ENCODE results near the gene PPP1R9B.
A peak's percentile ranks its signal among the peaks of the same experiment; 100 is the strongest.

Gene PPP1R9B

DNA sequence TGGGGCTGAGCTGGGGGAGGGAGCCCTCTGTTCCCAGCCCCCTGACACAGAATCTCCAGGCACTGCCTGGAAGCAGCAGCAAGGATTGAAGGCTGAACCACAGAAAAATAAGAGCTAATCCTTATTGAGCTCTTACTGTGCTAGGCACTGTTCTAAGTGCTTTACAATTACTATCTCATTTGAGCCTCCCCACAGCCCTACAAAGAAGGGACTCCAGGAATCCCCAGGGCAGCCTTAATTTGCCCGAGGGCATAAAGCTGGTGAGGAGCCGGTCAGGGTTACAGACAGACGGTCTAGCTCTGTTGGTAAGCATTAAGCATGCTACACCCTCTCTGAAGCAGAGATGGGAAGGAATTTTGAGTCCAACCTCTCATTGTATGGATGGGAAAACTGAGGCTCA, 27.5 kb downstream of the PPP1R9B start:
- DNase-seq, result no peak

GRCh38 chr17:50120475-50121253, 29.8 kb downstream of the PPP1R9B start:
- DNase-seq, result no peak

- DNase-seq, result no peak
Measured at GRCh38 chr17:50118828-50119218, 31.7 kb downstream of the PPP1R9B start.

DNA sequence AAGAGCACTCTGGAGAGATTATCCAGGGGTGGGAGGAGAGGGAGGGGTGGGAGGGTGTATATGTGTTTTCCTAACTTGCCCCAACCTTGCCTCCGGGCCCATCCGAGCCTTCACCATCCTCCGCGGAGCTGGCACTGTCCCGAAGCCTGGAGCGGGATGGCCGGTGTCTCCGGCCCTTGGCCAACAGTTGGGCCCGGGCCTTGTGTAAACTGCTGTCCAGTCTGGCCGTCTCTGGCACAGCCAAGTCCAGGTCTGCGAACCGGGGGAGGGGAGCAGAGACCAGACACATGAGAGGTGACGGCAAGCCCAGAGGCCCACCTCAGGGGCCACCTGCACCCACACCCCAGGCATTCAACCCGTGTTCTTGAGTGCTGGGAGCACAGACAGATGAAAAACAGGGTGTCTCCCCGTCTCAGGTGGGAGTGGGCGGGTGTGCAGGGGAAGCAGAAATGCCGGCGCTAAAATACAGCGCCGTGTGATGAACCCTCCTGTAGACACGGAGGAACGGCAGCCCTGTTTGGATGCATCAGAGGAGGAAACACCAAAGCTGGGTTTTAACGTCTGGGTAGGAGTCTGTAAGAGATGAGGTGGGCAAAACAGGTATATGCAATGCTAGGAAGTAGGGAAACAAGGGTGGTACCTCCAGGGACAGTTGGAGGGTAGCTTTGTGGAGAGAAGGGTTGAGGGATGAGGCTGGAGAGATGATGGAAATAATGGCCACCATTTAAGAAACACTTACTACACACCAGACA, 32.2 kb downstream of the PPP1R9B start:
- no peak for DNase-seq

DNA sequence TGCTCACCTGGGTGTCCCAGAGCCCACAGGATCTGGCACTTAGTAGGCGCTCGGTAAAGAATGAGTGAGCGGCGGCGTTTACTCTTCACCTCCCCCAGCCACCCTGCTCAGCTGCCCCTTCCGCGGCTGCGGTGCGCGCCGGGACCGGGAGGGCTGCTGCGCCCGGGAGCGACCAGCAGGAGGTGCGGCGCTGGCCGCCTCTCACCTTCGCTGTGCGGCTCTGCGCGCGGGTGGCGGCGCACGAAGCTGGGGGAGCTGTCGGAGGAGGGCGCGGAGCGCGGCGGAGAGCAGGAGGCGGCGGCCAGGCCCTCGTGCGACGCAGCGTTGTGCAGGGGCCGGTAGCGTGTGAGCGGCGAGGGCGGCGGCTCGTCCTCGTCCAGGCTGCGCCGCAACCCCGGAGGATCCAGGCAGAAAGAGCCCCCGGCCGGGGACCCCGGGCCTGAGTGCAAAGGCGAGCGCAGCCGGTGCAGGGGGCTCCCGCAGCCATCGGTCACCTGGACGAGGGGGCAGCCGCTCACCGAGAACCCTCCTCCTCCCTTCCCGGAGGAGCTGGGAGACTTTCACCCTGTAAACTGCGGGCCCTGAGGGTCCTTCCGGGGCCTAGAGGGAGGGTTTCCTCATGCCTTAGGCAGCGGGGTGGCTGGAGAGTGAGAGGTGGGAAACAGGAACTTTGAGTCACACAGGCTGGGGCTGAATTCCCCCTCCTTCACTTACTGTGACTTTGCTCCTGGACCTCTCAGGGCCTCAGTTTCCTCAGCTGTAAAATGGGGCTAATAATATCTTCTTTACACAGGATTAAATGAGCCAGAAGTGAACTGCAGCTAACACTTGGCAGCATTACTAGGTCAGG, 33.0 kb downstream of the PPP1R9B start:
- peak; percentile 41 for DNase-seq

DNA sequence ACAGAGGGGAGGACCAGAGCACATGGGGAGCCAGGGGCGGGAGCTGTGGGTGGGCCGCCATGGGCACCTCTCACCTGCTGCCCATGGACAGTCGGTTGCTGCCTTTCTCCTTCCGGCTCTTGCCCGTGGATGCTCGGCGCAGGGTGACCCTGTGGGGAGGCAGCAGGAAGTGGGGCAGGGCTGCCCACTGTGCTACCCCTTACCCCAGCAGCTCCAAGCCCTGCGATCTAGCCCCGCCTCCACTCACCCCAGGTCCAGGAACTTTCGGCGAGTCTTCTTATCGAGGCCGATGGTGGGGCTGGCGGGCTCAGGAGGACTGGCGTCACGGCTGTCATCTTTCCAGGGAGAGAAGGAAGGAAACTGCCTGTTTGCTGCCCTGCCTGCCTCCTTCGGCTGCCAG, 34.7 kb downstream of the PPP1R9B start:
- no peak for DNase-seq

DNA sequence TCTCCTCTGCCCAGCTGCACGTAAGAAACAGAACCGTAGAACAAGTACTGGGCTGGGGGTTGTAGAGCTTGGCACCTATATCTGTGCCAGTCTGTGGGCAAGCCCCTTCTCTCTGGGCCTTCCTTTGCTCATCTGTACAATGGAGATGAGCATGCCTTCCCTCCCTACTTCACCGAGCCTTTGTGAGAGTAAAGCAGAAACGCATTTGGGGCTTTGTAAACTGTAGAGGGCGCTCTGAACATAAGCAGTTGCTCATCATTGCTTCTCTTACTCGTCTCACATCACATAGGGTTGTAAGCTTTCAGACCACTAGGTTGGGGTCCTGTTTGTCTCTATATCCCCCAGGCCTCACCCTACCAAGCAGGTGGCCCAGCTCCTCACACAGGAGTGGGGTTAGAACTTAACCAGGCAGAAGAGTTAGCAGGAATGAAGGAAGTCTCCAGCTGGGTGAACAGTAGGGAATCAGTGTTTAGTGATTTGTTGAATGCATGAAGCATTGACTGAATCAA, 35.6 kb downstream of the PPP1R9B start:
- no peak for DNase-seq

- DNase-seq, result no peak
Measured at GRCh38 chr17:50114401-50114800, 36.1 kb downstream of the PPP1R9B start.

- DNase-seq, result no peak
Measured at GRCh38 chr17:50113624-50114320, 36.7 kb downstream of the PPP1R9B start.

DNA sequence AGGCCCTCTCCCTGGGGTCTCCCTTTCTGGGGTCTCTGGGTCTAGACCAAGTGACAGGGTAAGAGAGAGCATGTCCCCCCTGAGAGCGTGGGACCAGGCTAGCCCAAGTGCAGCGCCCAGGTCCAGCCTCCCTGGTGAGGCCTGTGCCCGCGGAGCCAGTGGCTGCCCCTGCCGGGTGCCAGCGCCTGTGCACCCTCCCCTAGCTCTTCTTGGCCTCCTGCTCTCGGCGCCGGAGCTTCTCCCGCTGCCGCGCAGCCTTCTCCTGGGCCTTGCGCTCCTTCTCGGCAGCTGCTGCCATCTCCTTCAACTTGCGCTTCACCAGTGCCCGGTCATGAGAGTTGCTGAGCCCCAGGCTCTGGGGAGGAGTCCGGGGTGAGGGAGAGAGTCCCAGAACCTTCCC, 37.8 kb downstream of the PPP1R9B start:
- DNase-seq, result no peak

DNA sequence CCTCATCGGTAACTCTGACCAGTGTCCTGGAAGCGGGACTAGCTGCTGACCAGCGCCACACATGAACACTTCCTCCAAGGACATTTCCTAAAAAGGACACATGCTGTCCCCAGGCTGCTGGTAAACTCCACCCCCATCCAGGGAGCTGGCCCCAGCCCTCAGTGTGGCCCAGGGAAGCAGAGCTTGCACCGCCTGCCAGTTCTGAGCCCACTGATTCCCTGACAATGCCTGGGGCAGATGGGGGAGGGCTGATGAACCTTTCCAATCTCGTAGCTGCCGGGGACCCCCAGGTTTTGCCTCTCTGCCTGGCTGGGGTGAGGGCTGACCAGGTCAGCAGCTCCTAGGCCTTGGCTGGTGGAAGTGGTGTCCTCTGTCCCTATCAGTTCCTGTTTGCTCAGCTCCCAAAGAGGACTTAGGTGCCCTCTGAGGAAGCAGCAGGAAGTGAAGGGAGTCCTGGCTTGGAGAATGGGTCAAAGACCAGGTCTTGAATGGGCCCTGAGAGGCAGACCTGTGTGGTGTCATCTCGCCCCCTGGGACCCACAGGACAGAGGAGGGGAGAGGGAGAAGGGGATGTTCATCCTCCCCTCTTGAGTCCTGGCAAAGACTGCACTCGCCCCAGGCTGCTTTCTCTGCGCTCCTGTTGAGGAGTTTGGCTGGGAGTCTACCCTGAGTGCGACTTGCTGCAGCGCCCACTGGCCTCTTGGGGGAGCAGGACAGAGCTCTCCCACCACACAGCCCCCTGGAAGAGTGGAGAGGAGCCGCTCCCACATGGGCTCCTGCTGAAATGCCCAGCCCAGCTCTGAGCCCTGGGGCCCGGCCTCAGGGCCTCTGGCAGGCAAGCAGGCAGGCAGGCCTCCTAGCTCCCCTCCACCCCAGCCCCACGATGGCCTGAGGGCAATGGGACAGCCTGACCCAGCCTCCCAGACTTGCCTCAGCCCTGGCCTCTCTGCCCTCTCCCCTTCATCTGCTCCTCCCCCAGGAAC, 38.5 kb downstream of the PPP1R9B start:
- DNase-seq, result no peak

GRCh38 chr17:50110591-50111349, 39.7 kb downstream of the PPP1R9B start:
- DNase-seq, result no peak

DNA sequence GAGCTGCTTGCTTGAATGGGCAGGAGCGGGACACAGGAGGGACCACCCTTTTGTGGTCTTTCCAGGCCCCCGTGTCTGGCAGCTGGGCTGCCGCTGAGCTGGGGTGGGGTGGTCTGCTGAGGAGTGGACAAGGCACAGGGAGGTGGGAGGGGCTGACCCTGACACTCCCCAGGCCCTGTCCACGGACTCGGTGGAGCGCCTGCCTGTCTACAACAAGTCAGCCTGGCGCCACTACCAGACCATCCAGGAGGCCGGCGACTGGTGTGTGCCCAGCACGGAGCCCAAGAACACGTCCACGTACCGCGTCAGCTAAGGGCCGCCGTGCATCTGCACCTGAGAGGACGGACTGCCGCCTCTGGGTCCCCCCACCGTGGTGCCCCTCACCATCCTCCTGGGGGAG, 40.7 kb downstream of the PPP1R9B start:
- DNase-seq, result no peak

DNA sequence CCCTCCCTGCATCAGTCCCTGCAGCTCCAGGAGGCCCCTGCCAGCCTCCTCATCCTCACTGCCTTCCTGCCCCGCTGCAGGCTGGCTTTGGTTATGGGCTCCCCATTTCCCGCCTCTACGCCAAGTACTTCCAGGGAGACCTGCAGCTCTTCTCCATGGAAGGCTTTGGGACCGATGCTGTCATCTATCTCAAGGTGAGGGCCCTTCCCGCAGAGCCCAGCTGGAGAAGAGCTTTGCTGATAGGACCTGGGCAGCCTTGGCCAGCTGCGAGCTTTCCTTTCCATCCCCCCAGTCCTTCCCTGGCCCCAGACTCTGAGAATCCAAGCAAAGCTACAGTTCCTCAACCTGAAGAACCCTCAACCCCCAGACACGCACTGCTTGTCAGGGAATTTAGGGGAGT, 41.3 kb downstream of the PPP1R9B start:
- no peak for DNase-seq

- DNase-seq, result no peak
Measured at GRCh38 chr17:50108556-50108955, 41.9 kb downstream of the PPP1R9B start.

DNA sequence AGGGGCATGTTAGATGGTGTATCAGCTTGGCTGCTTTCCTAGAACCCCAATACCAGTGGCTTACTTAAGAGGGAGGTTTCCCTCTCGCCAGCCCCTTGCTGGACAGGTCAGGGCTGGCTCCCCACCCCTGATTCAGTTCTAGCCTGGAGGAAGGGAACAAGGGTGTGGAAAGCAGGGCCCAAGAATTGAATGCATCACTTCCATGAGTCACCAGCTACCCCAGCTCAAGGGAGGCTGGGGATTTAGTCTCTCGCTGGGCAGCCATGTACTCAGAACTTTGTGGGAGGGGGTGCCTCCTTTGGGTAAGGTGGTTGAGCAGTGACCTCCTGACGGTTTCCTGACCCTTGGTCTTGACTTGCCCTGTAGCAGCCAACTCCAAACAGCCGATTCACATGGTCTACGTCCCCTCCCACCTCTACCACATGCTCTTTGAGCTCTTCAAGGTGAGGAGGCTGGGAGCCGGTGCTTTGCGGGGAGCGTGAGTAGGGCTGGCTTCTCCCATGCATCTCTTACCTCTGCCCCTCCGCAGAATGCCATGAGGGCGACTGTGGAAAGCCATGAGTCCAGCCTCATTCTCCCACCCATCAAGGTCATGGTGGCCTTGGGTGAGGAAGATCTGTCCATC, 42.6 kb downstream of the PPP1R9B start:
- no peak for DNase-seq

- no peak for DNase-seq
Measured at GRCh38 chr17:50106393-50107131, 43.9 kb downstream of the PPP1R9B start.

DNA sequence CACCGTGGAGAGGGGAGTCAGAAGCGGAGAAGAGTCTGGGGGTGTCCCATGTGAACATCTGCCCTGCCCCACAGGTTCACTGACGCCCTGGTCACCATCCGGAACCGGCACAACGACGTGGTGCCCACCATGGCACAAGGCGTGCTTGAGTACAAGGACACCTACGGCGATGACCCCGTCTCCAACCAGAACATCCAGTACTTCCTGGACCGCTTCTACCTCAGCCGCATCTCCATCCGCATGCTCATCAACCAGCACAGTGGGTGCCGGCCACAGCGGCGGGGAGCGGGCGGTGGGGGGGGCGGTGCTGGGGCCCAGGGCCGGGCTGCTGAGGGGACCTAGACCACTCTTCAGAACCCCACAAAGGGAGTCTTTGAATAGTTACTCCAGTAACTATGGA, 44.7 kb downstream of the PPP1R9B start:
- DNase-seq, result no peak

- DNase-seq, result no peak
Measured at GRCh38 chr17:50103941-50104340, 46.5 kb downstream of the PPP1R9B start.
